Posterior cingulate gyrus (tissue), 11 donors: Measurements from ENCODE around the gene TRIM25.

Experiments
- DNase-seq, 10 donors: peaks; one replicate each; pipeline versions ENCODE4 v3.0.0 to v3.0.0-alpha.2; 2020 to 2021; ENCODE audit warnings: mixed read lengths in 3 of 10
- intact Hi-C: fragments of 100-400 bp; cut with DNase I; formaldehyde crosslinking; loops from one replicate; pipeline ENCODE4 v1.15.1; 2023

Gene TRIM25

GRCh38 chr17:56879280-56879679 lies 34.6 kb downstream of the TRIM25 start:
- no peak for DNase-seq
- intact Hi-C loops = no loop called here

GRCh38 chr17:56876766-56877179 lies 37.1 kb downstream of the TRIM25 start:
- DNase-seq = no peak
- intact Hi-C loops = no loop called here

GRCh38 chr17:56870081-56870651 lies 43.7 kb downstream of the TRIM25 start:
- intact Hi-C loops = no loop called here
- DNase-seq = no peak

- intact Hi-C loops = no loop called here
- no peak for DNase-seq
Observed at GRCh38 chr17:56868716-56869115, 45.1 kb downstream of the TRIM25 start.

- DNase-seq = no peak
- intact Hi-C loops = no loop called here
Observed at GRCh38 chr17:56867948-56868376, 45.9 kb downstream of the TRIM25 start.

- intact Hi-C loops = no loop called here
- no peak for DNase-seq
Observed at GRCh38 chr17:56866496-56866895, 47.4 kb downstream of the TRIM25 start.

GRCh38 chr17:56866076-56866475 lies 47.8 kb downstream of the TRIM25 start:
- DNase-seq = no peak
- intact Hi-C loops = no loop called here

- no peak for DNase-seq
- intact Hi-C loops = no loop called here
Observed at GRCh38 chr17:56863974-56864373, 49.9 kb downstream of the TRIM25 start.

- intact Hi-C loops = no loop called here
- DNase-seq = no peak
Observed at GRCh38 chr17:56861899-56862298, 52.0 kb downstream of the TRIM25 start.

GRCh38 chr17:56851008-56851407 lies 62.8 kb downstream of the TRIM25 start:
- intact Hi-C loops = no loop called here
- DNase-seq = no peak

- intact Hi-C loops = no loop called here
Observed at GRCh38 chr17:56850591-56850990, 63.3 kb downstream of the TRIM25 start.

GRCh38 chr17:56849131-56849530 lies 64.7 kb downstream of the TRIM25 start:
- DNase-seq = no peak
- intact Hi-C loops = no loop called here

More at GRCh38 chr17:56850591-56850990, 63.3 kb downstream of the TRIM25 start:
- DNase-seq = no peak

- no peak for DNase-seq
- intact Hi-C loops = no loop called here
Observed at GRCh38 chr17:56847106-56847505, 66.7 kb downstream of the TRIM25 start.

- DNase-seq = no peak
- intact Hi-C loops = no loop called here
Observed at GRCh38 chr17:56845934-56846333, 67.9 kb downstream of the TRIM25 start.

- intact Hi-C loops = no loop called here
- no peak for DNase-seq
Observed at GRCh38 chr17:56842577-56842976, 71.3 kb downstream of the TRIM25 start.

- intact Hi-C loops = no loop called here
- no peak for DNase-seq
Observed at GRCh38 chr17:56838687-56839086, 75.2 kb downstream of the TRIM25 start.
